HG03103 (cell line): Measurements from ENCODE around the gene GOLPH3.
"Not testable (repeated sequence)": the region's sequence is repeated elsewhere in the genome, so short reads cannot be mapped to it uniquely, and the experiment has no call there.

Experiments
- ATAC-seq: cut with Tn5 transposase; IDR thresholded peaks from one replicate; pipeline ENCODE4 v1.9.1; 2021; ENCODE audit warnings: low read depth; ENCODE audit not compliant: unreplicated experiment

Gene GOLPH3

DNA sequence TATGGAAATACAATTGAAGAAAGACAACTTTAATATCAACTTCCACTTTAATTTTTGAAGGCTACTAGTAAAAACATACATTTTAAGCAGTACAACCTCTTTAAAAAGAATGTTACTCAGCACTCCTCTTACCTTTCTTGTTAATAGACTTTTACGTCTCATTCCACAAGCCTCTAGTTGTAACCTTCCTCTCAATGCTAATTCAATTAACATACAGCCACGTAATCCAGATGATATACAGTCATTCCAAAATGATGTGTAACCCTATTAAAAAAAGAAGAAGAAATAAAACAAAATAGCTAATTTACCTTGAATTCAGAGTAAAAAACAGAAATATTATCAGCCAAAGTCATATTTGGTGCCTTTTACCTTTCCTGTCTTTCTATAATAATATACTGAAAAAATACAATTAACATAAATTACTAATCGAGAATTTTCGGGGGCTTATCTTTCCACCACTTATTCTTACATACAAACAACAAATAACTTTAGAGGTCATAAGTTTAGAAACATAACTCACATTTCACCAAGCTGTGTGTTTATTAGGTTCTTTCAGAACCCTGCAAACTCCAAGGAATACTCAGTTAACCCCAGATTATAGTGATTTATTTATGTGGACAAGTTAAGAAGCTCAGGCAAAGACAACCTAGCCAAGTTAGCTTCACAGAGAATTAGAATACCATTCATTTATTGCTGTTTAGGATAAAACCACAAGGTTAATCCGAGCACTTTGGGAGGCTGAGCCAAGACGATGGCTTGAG lies 30.3 kb downstream of the GOLPH3 start:
- ATAC-seq: no peak

DNA sequence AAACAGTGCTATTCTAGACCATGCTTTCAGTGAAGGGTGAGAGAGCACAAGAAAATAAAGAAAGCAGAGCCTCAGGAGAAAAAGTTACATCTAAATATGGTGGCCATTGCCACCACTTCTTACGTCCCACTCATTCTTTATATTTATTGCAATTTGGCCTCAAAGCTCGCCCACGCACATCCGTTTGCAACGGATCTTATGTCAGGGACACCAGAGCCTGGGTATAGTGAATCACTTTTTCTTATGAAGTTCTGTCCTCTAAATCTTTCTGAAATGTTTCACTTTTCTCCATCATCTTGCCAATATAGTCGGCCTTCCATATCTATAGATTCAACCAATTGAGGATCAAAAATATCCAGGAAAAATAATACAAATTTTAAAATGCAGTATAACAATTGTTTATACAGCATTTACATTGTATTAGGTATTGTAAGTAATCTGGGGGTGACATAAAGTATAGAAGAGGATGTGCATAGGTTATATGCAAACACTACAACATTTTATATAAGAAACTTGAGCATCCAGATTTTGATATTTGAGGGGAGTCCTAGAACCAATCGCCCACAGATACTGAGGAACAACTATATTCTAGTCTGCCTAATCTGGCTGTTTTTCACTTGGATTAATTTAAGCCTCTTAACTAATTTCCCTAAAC lies 35.2 kb downstream of the GOLPH3 start:
- no peak for ATAC-seq

DNA sequence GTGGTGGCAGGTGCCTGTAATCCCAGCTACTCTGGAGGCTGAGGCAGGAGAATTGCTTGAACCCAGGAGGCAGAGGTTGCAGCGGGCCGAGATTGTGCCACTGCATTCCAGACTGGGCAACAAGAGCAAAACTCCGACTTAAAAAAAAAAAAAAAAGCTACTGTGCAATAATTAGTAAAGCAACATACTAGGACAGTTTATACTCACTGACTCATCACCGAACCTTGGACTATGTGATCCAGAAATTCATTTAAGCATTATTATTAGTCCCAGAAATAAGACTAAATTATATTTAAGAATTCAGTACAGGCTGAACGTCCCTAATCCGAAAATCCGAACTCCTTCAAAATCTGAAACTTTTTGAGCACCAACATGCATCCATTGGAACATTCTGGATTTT lies 37.8 kb downstream of the GOLPH3 start:
- no peak for ATAC-seq

DNA sequence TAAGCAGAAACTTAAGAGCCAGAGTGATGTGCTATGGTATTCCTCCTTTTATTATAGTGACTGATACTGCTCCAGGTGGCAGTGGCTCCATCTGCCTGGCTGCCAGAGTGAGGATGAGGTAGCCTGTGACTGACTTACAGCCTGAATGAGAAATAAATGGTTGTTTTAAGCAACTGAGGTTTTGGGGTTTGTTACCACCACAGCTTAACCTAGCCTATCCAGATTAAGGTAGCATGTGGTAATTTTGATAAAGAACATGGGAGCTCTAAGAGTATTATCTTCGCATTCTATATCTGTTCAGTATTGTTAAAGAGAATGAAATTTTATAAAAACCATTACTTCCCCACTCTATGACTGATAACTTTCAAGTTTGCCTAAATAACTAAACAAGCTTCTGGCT lies 39.0 kb downstream of the GOLPH3 start:
- no peak for ATAC-seq

DNA sequence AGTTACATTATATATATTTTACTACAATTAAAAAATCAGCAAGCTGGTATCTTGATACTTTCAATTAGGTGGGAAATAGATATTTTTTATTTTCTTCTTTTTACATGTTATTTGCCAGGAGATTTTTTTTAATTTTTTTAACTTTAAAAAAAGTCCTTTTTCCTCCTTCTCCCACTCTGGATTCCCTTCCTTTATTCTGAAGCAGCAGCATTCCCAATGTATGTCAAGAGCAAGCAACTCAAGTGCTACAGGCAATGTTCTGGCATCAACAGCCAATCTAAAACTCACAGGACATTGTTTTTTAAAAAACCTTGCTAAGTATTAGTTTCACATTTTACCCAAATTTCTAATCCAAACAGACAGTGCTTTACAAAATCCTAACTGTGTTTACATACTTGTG lies 41.4 kb downstream of the GOLPH3 start:
- ATAC-seq: no peak

DNA sequence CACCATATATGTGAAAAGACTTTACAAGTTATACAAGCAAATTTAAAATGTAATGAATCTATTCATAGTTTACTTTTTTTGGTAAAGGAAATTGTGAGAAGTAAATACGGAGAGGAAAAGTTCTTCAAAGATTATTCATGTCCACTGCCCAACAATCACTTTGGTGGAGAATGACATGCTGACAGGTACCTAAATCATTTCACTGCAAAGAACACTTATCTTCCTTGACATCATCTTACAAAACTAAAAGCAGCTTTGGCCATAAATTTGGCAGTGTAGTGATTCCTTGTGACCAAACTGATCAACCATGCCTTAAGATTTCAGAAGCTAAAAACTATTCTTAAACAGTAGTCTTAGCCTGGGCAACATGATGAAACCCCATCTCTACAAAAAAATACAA lies 42.5 kb downstream of the GOLPH3 start:
- no peak for ATAC-seq

DNA sequence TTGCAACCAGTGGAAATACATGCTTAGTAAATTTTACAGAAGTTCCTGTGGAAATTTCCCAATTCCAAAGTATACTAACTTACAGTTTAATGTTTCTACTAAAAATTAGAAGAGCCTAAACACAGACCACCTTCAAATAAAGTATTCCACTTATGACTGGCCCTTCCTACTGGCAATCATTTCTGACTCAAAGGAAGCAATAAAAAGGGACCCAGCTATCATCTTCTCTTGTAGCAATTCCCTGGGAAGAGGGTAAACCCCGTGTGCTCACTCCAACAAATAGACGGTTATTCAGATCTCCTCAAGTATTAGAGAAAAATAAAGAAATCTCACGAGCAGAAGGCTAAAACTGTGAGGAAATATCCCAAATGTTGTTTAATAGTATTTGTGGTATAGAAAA lies 43.3 kb downstream of the GOLPH3 start:
- no peak for ATAC-seq

DNA sequence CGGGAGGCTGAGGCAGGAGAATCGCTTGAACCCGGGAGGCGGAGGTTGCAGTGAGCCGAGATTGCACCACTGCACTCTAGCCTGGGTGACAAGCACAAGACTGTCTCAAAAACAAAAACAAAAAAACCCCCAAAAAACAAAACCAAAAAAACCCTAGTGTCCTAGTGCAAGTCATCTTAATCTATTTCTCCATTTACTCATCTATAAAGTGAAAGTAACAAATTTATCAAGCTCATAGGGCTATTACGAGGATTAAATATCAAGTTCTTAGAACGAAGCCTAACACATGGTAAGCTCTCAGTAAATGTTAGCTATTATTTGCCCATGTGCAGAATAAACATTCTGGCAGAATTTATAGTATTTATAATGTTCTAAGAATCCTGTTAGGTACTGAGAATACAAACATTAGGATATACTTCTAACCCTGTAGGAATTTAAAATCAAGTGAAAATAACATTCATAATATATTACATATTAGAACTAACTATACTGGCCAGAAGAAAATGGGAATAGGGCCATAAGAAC lies 45.0 kb downstream of the GOLPH3 start:
- ATAC-seq: no peak

DNA sequence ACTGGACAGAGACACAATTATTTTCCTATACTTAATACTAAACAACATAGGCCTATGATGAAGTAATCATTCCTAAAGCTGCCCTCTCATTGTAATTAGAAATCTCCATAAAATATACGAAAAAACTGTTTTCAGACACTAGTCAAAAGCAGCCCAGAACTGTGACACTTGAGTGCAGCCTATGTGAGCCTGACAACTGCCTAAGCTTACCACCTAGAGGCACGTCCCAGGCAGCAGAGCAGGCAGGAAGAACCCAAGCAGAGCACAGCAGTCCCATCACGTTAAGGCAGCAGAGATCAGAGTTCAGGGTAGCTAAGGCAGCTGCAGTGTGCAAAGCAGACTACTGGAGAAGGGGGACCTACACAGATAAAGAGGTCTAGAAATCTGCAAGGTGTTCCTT lies 46.4 kb downstream of the GOLPH3 start:
- no peak for ATAC-seq

DNA sequence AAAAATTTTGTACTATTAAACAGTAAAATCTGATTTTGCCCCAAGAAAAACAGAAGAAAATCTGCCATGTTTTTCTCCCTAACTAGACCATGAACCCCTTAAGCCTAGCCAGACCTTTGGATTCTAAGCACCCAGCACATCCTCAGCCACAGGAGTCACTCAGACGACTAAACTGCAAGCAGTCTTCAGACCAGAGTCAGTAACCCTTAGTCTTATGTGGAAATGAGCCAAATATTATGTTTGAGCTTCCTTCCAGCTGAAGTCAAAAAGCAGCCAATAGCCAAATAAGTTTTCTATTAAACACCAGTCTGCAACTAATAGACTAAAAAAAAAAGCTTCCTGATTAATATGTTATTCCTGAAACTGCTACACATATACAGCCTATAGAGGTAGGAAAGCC lies 47.4 kb downstream of the GOLPH3 start:
- ATAC-seq: no peak

DNA sequence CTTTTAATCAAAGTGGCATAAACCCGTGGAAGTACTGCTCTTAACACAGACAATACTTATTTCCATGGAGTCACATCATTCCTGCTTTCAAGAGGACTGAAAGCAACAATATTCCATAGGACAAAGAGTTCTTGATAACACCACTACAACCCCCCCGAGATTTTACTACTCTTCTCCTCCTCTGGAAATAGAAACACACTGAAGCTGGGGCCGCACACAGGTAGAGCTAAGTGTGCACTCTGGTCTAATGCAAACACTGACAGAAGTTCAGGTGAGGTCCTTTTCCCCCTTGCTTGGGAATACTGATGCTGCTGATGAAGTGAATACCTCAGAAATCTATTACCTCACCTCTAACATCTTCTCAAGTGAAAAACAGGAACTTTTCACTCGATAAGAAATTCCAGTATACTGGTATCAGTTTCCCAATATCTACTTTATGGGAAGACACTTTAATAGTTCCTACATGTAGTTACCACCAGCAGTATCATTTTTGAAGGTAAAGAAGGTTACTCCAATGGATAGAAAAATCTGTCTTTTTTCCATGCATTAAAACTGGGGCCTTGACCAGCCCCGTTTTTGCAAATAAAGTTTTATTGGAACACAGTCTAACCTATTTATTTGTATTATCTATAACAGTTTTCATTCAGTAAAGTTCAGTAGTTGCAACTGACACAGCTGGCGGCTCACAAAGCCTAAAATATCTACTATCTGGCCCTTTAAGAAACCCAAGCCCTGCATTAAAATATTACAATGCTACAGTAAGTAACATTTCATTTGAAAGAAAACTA lies 50.0 kb downstream of the GOLPH3 start:
- no peak for ATAC-seq

DNA sequence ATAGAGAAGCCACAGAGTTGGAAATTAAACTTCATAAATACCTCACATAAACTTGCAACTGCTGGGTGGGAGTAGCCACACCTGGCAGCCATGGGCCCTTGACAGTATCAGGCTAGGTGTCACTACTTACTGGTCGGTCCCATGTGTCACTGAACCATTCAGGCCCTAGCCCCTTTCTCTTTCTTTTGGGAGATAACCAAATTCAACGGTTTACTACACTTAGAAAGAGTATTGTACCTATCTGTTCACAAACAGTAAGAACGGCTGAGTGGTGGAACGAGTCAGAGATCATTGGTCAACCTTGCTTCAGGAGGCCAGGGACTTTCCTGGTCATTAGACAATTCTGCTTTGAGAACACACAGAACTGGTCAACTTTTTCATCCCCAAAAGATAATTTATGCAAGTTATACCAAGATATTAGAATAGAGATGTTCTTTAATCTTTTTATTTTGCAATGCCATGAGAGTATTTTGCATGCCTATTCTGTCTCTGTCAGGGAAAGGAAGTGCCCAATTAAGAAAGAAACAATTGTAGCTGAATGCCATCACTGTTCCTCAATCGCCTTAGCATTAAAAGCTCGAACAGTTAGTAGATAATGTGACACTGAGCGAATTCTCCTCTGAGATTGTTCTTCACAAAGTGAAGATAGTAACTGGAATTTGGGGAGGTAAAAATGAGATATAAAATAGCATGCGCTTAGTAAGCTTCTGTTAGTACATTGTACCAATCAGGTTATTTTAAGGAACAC lies 50.9 kb downstream of the GOLPH3 start:
- no peak for ATAC-seq

DNA sequence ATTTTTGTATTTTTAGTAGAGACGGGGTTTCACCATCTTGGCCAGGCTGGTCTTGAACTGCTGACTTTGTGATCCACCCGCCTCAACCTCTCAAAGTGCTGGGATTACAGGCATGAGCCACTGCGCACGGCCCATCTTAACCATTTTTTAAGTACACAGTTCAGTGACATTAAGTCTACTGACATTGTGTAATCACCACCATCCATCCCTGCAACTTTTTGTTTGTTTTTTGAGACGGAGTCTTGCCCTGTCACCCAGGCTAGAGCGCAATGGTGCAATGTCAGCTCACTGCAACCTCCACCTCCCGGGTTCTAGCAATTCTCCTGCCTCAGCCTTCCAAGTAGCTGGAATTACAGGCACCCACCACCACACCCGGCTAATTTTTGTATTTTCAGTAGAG lies 55.2 kb downstream of the GOLPH3 start:
- ATAC-seq: not testable (repeated sequence)

DNA sequence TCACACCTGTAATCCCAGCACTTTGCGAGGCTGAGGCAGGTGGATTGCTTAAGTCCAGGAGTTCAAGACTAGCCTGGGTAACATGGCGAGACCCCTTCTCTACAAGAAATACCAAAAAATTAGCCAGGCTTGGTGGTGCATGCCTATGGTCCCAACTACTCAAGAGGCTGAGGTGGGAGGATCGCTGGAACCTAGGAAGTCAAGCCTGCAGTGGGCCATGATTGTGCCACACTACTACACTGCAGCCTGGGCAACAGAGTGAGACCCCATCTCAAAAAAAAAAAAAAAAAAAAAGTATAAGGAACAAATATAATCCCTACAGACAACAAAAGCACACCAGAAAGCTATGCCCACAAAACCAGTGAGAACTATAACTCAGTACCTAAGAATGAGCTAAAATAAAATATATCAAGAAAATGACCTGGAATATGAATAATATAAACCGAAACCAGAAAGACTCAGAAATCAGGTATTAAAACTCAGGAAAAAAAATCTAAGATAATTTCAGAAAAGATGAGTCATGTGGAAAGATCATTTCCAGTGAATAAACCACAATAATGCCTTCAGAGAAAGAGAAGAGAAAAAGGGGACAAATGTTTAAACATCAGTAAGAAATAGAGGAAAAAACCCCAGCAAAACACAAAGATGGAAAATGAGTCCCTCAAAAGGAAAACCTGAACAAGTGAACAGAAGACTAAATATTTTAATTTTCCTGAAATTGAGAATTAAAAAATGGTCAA lies 57.4 kb downstream of the GOLPH3 start:
- ATAC-seq: no peak

DNA sequence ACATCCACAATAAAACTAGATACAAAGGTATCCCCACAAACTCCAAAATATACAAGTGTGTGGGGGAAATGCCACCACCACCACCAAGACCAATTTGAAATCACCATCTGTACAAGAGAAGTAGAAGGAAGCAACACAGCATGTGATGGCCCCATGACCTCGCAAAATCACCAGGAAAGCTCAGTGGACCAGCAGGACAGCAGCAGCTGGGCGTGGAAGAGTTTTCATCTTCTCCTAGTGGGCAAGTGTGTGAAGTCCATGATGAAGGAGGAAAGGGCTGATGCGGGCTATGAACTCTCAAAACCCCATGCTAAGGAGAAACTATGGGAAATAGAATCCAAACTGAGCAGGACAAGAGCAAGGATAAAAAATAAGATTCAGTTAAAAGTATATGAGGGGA lies 58.1 kb downstream of the GOLPH3 start:
- ATAC-seq: no peak

DNA sequence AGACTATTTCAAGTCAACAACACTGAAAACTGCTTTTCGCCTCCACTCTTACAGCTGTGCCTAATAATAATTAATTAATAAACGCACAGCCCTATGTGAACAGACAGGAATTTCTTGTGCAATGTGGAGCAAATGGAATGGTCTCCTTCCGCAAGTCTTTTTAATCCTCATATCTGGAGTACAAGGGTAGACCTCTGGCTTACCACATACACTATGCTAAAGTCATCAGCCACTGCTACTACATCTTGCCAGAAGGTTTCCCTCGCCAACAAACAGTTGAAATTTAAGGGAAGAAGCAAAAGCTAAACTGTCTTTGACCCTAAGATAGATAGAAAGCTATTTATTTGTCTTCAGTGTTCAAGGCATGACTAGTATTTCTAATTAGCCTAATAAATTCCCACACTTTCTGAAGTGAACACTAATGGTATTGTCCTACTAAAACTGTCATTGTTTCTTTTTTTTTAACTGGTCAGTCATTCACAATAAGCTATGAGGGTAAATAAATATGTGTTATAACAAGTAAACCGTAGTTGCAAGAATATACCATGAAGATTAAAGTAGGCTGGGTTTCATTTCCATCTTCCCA lies 63.9 kb downstream of the GOLPH3 start:
- ATAC-seq: no peak

DNA sequence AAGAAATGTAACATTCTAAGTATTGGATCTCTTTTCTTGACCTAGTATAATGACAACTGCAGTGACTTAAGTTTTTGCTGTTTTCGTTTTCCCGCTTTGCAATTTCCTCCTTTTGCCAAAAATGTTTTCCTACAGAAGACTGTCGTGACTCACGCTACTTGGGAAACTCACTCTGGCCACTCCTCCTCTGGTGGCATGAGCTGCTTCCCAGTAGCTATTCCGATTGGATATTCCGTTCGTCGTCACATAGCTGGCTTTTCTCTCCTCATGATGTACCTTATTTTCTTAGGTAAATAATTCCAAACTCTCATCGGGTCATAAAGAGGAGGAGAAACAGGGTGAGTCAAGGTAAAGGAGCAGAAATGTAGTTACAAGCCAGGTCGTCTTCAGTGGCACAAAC lies 64.9 kb downstream of the GOLPH3 start:
- no peak for ATAC-seq

DNA sequence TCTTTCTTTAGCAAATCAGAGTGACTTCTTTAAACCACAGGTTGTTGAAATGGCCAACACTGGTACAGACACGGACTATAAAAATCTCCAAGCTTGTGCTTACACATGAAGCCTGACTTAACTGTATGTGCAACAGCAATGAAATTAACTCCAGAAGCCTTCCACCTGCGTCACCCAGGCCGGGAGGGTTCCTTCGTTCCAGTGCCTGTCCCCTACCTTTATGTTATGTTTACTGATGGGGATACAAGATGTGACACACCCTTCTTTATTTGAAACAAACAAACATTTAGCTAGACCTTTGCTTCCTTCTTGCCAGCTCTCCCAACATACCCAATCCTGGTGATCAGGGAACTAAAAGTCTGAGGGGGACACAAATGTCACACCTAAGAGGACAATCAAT lies 66.0 kb downstream of the GOLPH3 start:
- ATAC-seq: no peak

DNA sequence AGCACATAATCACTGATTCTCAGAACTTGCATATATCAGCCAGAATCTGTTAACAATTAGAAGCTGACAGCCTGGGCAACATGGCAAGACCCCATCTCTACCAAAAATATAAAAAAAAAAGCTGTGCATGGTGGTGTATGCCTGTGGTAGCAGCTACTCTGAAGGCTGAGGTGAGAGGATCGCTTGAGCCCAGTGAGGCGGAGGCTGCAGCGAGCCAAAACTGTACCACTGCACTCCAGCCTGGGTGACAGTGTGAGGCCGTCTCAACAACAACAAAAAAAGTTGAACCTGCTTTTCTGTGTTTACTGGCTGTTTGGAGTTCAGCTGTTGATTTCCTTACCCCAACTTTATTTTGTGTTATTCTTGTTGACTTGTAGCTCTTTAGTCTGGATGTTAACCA lies 66.8 kb downstream of the GOLPH3 start:
- no peak for ATAC-seq

DNA sequence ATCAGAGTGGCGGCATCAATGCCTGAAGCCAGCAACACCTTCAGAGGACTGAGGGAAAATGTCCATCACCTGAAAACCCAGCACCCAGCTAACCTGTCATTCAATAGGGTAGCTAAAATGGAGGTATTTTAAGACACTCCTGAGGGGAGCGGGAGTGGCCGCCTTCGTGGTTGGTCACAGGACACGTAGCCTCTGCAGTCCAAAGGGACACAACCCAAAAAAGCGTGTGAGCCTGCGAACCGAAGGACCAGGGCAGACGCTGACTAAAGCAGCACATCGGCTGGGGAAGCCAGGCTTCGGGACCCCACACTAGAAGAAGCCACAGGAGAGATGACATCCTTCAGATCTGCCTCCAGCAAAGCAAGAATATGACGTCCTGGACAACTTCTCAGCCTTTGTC lies 70.6 kb downstream of the GOLPH3 start:
- ATAC-seq: no peak
